SK-N-SH (cell line): Measurements from ENCODE around the gene CPNE8.

Experiments
- CHD2 ChIP-seq: fragments of 150-350 bp; IDR thresholded peaks from 2 replicates; pipeline ENCODE4 v1.6.1; 2018; ENCODE audit warnings: low read length; ENCODE audit not compliant: partially characterized antibody
- FOXM1 ChIP-seq: IDR thresholded peaks from 2 replicates; pipeline ENCODE4 v1.4.0; 2012; ENCODE audit warnings: low read depth, mild to moderate bottlenecking
- GABPA ChIP-seq: IDR thresholded peaks from 2 replicates; pipeline ENCODE4 v1.4.0; 2012; ENCODE audit warnings: low read depth, mild to moderate bottlenecking
- POLR2AphosphoS5 ChIP-seq: IDR thresholded peaks from 2 replicates; pipeline ENCODE4 v1.6.1; 2012; ENCODE audit warnings: low read depth, low read length
- SIN3A ChIP-seq: IDR thresholded peaks from 2 replicates; pipeline ENCODE4 v1.6.1; 2012; ENCODE audit warnings: low read depth, mild to moderate bottlenecking, low read length, moderate library complexity, borderline replicate concordance
- TAF1 ChIP-seq: IDR thresholded peaks from 2 replicates; pipeline ENCODE4 v1.6.1; 2012; ENCODE audit warnings: low read depth, mild to moderate bottlenecking, low read length, moderate library complexity, borderline replicate concordance
- TCF12 ChIP-seq: IDR thresholded peaks from 2 replicates; pipeline ENCODE4 v1.4.0; 2012
- YY1 ChIP-seq: IDR thresholded peaks from 2 replicates; pipeline ENCODE4 v1.4.0; 2012; ENCODE audit warnings: low read depth, mild to moderate bottlenecking
- TF ChIP-seq, protein P1 (sequence below): fragments of 200-600 bp; sonication (generic); IDR thresholded peaks from 2 replicates; pipeline ENCODE4 v1.6.1; 2017; ENCODE audit warnings: antibody characterized with exemption, mild to moderate bottlenecking, moderate library complexity
- TF ChIP-seq, protein P2 (sequence below): fragments of 150-350 bp; IDR thresholded peaks from 2 replicates; pipeline ENCODE4 v1.6.1; 2017; ENCODE audit warnings: antibody characterized with exemption, low read length, low read depth, borderline replicate concordance
- TF ChIP-seq, protein P3 (sequence below): IDR thresholded peaks from 2 replicates; pipeline ENCODE4; 2012

DNA sequence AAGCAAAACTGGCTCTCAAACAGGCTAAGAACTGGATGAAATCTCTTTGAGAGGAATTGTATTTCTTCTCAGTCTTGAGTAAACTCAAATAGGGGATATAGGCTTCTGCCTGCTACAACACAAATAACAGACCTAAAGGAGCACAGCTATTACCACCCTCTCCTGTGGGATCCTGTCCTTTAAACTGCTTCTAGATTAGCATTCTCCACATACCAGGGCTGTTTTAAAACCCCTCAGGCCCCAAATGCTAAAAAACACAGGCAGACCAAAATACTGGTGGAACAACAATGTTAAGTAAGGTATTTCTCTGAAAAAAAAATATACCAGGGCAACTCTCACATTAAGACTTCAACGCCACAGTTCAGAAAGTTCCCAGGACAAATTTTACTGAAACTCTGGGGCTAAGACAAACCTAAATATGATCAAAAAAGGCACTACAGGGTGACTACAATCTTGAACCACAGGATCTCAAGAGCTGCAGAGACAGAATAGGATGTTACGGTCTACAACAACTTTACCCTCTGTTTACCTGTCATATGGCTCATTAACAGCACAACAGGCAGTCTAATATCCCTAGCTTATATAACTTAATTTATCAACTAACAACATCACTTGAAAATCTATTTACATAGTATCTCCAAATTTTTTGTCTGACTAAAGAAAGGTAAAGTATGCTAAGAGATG lies 7.2 kb downstream of the CPNE8 start:
- TF ChIP-seq POLR2AphosphoS5 (no peak), YY1 (no peak), SIN3A (no peak), GABPA (no peak), TAF1 (no peak), CHD2 (no peak), TCF12 (no peak), FOXM1 (no peak)
- TF ChIP-seq, protein P1, sequence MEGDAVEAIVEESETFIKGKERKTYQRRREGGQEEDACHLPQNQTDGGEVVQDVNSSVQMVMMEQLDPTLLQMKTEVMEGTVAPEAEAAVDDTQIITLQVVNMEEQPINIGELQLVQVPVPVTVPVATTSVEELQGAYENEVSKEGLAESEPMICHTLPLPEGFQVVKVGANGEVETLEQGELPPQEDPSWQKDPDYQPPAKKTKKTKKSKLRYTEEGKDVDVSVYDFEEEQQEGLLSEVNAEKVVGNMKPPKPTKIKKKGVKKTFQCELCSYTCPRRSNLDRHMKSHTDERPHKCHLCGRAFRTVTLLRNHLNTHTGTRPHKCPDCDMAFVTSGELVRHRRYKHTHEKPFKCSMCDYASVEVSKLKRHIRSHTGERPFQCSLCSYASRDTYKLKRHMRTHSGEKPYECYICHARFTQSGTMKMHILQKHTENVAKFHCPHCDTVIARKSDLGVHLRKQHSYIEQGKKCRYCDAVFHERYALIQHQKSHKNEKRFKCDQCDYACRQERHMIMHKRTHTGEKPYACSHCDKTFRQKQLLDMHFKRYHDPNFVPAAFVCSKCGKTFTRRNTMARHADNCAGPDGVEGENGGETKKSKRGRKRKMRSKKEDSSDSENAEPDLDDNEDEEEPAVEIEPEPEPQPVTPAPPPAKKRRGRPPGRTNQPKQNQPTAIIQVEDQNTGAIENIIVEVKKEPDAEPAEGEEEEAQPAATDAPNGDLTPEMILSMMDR: no peak
- TF ChIP-seq, protein P2, sequence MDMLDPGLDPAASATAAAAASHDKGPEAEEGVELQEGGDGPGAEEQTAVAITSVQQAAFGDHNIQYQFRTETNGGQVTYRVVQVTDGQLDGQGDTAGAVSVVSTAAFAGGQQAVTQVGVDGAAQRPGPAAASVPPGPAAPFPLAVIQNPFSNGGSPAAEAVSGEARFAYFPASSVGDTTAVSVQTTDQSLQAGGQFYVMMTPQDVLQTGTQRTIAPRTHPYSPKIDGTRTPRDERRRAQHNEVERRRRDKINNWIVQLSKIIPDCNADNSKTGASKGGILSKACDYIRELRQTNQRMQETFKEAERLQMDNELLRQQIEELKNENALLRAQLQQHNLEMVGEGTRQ: no peak
- TF ChIP-seq, protein P3, sequence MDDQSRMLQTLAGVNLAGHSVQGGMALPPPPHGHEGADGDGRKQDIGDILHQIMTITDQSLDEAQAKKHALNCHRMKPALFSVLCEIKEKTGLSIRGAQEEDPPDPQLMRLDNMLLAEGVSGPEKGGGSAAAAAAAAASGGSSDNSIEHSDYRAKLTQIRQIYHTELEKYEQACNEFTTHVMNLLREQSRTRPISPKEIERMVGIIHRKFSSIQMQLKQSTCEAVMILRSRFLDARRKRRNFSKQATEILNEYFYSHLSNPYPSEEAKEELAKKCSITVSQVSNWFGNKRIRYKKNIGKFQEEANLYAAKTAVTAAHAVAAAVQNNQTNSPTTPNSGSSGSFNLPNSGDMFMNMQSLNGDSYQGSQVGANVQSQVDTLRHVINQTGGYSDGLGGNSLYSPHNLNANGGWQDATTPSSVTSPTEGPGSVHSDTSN: no peak
